Fibroblast of mammary gland (primary cell): ENCODE measurements around the gene LAMTOR5.
A peak's percentile ranks its signal among the peaks of the same experiment; 100 is the strongest.

Experiments used
- DNase-seq: peaks from one replicate; pipeline ENCODE4 v3.0.0-alpha.2; 2010; ENCODE audit warnings: low read depth
- H3K4me3 ChIP-seq: 2 replicates; pipeline ENCODE4 v1.5.1; 2011; ENCODE audit warnings: low read depth, mild to moderate bottlenecking, low read length, moderate library complexity; ENCODE audit not compliant: control insufficient read depth
- CTCF ChIP-seq: conservative IDR thresholded peaks from 2 replicates; pipeline ENCODE4 v1.5.1; 2011; ENCODE audit warnings: low read depth, low read length, inconsistent platforms; ENCODE audit not compliant: control insufficient read depth, insufficient read depth

The LAMTOR5 gene

GRCh38 chr1:110407260-110408210 is at the start of gene LAMTOR5:
Gene LAMTOR5 (minus strand): TSS chr1:110407694. CDS start chr1:110407620, 74 bp downstream.
- peak; percentile 91 for DNase-seq
- H3K4me3 ChIP-seq, result peak within 1 kb of the TSS; percentile 93
- TF ChIP-seq CTCF, result no peak

GRCh38 chr1:110457206-110457605 is 49.7 kb upstream of the LAMTOR5 start:
- no peak for TF ChIP-seq CTCF
- no peak overlapping the region for H3K4me3 ChIP-seq
- no peak for DNase-seq

GRCh38 chr1:110455151-110455550 is 47.7 kb upstream of the LAMTOR5 start:
- TF ChIP-seq CTCF, result no peak
- no peak for DNase-seq
- no peak overlapping the region for H3K4me3 ChIP-seq

GRCh38 chr1:110454328-110454727 is 46.8 kb upstream of the LAMTOR5 start:
- TF ChIP-seq CTCF, result no peak
- DNase-seq, result no peak
- H3K4me3 ChIP-seq, result no peak overlapping the region

GRCh38 chr1:110453829-110454228 is 46.3 kb upstream of the LAMTOR5 start:
- DNase-seq, result no peak
- no peak for TF ChIP-seq CTCF
- H3K4me3 ChIP-seq, result no peak overlapping the region

GRCh38 chr1:110452330-110452729 is 44.8 kb upstream of the LAMTOR5 start:
- no peak for DNase-seq
- no peak for TF ChIP-seq CTCF
- no peak overlapping the region for H3K4me3 ChIP-seq
